ELF-1 (cell line): ENCODE results near the gene DVL2.
A peak's percentile ranks its signal among the peaks of the same experiment; 100 is the strongest.
"Not testable (repeated sequence)": the region's sequence is repeated elsewhere in the genome, so short reads cannot be mapped to it uniquely, and the experiment has no call there.

Experiments
- DNase-seq: peaks from one replicate; pipeline ENCODE4 v3.0.0-alpha.2; 2016; ENCODE audit warnings: low read depth, low spot score

Gene DVL2

GRCh38 chr17:7203391-7203790 lies 30.9 kb downstream of the DVL2 start:
- no peak for DNase-seq

GRCh38 chr17:7196651-7197401 lies 37.5 kb downstream of the DVL2 start:
- no peak for DNase-seq

GRCh38 chr17:7195971-7196370 lies 38.3 kb downstream of the DVL2 start:
- no peak for DNase-seq

GRCh38 chr17:7192271-7192937 lies 41.9 kb downstream of the DVL2 start:
- no peak for DNase-seq

- DNase-seq: peak; percentile 64
These were observed 42.6 kb downstream of the DVL2 start for GRCh38 chr17:7191571-7192270.

- DNase-seq: no peak
These were observed 43.2 kb downstream of the DVL2 start for GRCh38 chr17:7191069-7191468.

- DNase-seq: no peak
These were observed 43.9 kb downstream of the DVL2 start for GRCh38 chr17:7190276-7190917.

GRCh38 chr17:7186241-7186640 lies 48.1 kb downstream of the DVL2 start:
- no peak for DNase-seq

- DNase-seq: no peak
These were observed 49.7 kb downstream of the DVL2 start for GRCh38 chr17:7184647-7185046.

GRCh38 chr17:7184091-7184488 lies 50.2 kb downstream of the DVL2 start:
- DNase-seq: no peak

- DNase-seq: peak; percentile 16
These were observed 50.8 kb downstream of the DVL2 start for GRCh38 chr17:7183433-7184090.

- not testable (repeated sequence) for DNase-seq
These were observed 52.2 kb downstream of the DVL2 start for GRCh38 chr17:7182101-7182500.

- DNase-seq: no peak
These were observed 54.7 kb downstream of the DVL2 start, which contains the start of gene ASGR1 for GRCh38 chr17:7179317-7180254. Gene ASGR1 (minus strand): TSS chr17:7179370. CDS start chr17:7178563, 807 bp downstream.

GRCh38 chr17:7178973-7179316 lies 55.4 kb downstream of the DVL2 start:
- DNase-seq: no peak

- peak; percentile 48 for DNase-seq
These were observed 56.3 kb downstream of the DVL2 start for GRCh38 chr17:7177954-7178477.

- DNase-seq: peak; percentile 89
These were observed 56.9 kb downstream of the DVL2 start for GRCh38 chr17:7177191-7177953.

- no peak for DNase-seq
These were observed 57.5 kb downstream of the DVL2 start for GRCh38 chr17:7176841-7177190.

GRCh38 chr17:7176107-7176840 lies 58.0 kb downstream of the DVL2 start:
- DNase-seq: no peak
